PFSK-1 (cell line): ENCODE measurements around the gene BNC2.

Experiments used
- FOXP2 ChIP-seq: optimal IDR thresholded peaks from 2 replicates; pipeline ENCODE3; 2011; ENCODE audit warnings: borderline replicate concordance, control low read depth, inconsistent platforms; ENCODE audit not compliant: insufficient read depth; ENCODE audit errors: extremely low read length, extremely low read depth
- POLR2AphosphoS5 ChIP-seq: IDR thresholded peaks from 2 replicates; pipeline ENCODE4 v1.6.1; 2012; ENCODE audit warnings: low read depth, mild to moderate bottlenecking, control low read depth, low read length, moderate library complexity
- REST ChIP-seq, 2 experiments: IDR thresholded peaks; 2 replicates each; pipeline versions ENCODE4 v1.6.1 to v1.8.0; 2011 to 2012; ENCODE audit warnings: low read depth in 2 of 2, low read length in 2 of 2, control low read depth in 1 of 2, inconsistent platforms in 1 of 2, mild to moderate bottlenecking in 1 of 2, moderate library complexity in 1 of 2; ENCODE audit not compliant: insufficient read depth in 1 of 2
- SIN3A ChIP-seq: IDR thresholded peaks from 2 replicates; pipeline ENCODE4 v1.6.1; 2012; ENCODE audit warnings: mild to moderate bottlenecking, low read length, moderate library complexity, borderline replicate concordance; ENCODE audit not compliant: insufficient read depth
- TAF1 ChIP-seq: IDR thresholded peaks from 2 replicates; pipeline ENCODE4 v1.6.1; 2012; ENCODE audit warnings: low read length, control low read depth, borderline replicate concordance; ENCODE audit not compliant: insufficient read depth

BNC2 gene

DNA sequence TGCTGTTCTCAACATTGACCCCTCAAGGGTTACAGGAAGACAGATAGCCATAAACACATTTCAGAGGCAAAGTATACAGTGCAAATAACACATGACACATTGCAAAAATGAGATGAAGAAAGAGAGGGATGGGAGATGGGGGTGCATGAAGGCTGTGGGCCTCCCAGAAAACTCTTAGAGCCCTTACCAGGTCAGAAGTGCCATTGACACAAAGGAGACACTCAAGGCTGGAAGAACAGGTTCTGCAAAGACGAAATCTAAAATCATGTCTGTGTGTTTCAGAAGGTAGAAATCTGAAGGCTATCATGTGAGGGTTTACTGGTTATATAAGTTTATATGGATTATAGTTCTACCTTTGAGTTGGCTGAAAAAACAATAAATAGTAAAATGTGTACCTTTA, 318.8 kb downstream of the BNC2 start:
- no peak for TF ChIP-seq REST (IDR thresholded peaks at IDR 0.05; ENCODE audit: insufficient read depth in 1 of 2, low read depth in 2 of 2, low read length in 2 of 2)
- TF ChIP-seq FOXP2: no peak
- TF ChIP-seq POLR2AphosphoS5: no peak
- TF ChIP-seq TAF1: no peak
- no peak for TF ChIP-seq SIN3A

DNA sequence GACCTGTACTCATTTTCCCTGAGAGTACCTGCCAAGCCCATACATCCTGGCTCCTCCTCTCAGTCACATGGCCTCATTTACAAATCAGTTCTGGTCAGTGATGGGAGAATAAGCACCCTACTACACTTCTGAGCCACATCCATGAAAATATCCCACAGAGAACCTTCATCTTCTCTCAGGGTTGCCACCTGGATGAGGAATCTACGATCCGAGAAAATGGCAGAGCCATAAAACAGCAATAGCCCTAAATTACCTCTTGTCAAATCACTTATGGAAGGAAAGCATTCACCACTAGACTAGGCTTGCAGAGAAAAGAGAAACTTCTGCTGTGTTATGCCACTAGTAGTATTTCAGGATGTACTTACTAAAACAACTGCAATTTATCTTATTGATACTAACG, 324.8 kb downstream of the BNC2 start:
- TF ChIP-seq TAF1 (no peak), FOXP2 (no peak), SIN3A (no peak), POLR2AphosphoS5 (no peak)

DNA sequence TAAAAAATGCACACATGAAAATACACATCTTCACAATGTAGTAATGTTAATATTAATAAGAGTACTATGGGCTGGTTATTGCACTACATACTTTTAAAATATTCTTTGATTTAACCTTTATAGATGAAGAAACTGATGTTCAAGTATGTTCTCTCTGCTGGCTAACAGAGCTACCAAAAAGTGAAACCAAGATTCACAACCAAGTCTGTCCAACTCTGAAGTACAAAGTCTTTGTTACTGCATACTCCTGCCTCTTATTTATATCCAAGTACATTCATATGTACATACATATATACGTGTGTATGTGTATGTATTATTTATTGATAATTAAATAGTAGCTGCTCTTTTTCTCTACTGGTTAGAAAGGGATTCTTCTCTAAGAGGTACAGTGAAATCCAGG, 325.6 kb downstream of the BNC2 start:
- TF ChIP-seq REST (IDR thresholded peaks at IDR 0.05; ENCODE audit: insufficient read depth in 1 of 2, low read depth in 2 of 2, low read length in 2 of 2): no peak

DNA sequence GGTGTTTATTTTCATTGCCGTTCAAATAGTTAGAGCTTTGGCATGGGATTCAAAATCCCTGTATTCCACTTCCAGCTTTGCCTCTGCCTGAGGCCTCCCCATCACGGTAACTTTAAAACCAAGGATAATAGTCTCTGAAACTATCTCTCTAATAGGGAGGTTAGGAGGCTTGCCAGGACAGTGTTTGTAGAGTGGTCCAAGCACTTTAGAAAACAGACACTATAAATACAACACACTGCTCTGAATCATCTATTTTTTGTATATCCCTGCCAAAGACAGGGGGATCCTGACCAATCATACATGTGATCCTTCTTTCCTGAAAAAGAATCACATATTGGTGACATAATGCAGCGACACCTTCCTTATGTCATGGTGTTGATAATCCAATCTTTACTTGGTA, 326.8 kb downstream of the BNC2 start:
- TF ChIP-seq TAF1: no peak
- TF ChIP-seq REST (IDR thresholded peaks at IDR 0.05; ENCODE audit: insufficient read depth in 1 of 2, low read depth in 2 of 2, low read length in 2 of 2): no peak
- no peak for TF ChIP-seq POLR2AphosphoS5
- TF ChIP-seq SIN3A: no peak
- no peak for TF ChIP-seq FOXP2

DNA sequence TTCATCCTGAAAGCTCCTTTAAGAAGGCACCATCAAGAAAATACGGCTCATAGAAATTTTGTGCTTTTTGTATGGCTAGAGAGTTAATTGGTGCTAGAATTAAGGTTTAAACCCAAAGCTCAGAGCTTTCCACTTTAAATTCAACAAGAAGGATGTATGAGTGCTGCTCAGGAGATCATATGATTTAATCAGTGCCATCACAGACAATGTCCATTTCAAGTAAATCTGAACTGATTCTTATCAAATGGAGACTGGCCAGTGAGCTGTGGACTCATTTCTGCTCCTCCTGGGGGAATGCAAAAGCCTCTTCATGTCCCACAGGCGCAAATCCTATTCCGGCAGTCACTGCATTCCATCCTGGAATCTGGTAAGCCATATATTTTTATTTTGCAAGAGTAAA, 327.2 kb downstream of the BNC2 start:
- TF ChIP-seq REST (IDR thresholded peaks at IDR 0.05; ENCODE audit: insufficient read depth in 1 of 2, low read depth in 2 of 2, low read length in 2 of 2) (no peak), TAF1 (no peak), SIN3A (no peak)

DNA sequence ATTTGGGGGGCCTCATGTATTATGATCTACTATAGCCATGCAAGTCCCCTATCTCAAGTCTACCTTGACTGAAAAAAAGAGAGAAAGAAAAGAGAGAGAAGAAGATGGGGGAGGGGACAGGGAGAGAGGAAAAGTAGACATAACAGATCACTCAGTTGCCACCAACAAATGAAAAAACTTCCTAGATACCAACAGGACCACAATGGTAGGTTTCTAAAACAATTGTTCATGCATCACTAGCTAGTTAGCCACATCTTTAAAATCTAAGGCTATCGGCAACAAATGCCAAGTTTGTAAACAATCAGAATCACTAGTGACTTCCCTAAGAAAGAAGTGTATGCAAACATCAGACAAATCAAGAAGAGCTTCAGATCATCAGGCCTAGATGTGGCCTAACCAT, 328.2 kb downstream of the BNC2 start:
- TF ChIP-seq SIN3A (no peak), TAF1 (no peak), REST (IDR thresholded peaks at IDR 0.05; ENCODE audit: insufficient read depth in 1 of 2, low read depth in 2 of 2, low read length in 2 of 2) (no peak), POLR2AphosphoS5 (no peak), FOXP2 (no peak)
